Suppressor macrophage treated with lipopolysaccharide for 1 hour (primary cell): Measurements from ENCODE around the gene STN1.

Experiments
- DNase-seq, 3 donors: peaks; one replicate each; pipeline ENCODE4 v3.0.0-alpha.2; 2020 to 2022

STN1 gene

DNA sequence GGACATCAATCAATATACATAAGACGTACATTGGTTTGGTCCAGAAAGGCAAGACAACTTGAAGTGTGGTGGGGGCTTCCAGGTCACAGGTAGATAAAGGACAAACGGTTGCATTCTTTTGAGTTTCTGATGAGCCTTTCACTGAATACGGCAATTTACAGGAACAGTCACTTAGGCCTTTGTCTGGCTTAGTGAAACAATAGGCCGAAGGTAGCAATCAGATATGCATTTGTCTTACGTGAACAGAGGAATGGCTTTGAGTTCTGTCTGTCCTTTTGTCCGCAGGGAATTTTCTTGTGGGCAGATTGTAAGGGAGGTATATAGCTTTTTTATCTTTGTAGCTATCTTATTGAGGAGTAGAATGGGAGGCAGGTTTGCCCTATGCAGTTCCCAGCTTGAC is 10.8 kb upstream of the STN1 start:
- DNase-seq, result no peak

DNA sequence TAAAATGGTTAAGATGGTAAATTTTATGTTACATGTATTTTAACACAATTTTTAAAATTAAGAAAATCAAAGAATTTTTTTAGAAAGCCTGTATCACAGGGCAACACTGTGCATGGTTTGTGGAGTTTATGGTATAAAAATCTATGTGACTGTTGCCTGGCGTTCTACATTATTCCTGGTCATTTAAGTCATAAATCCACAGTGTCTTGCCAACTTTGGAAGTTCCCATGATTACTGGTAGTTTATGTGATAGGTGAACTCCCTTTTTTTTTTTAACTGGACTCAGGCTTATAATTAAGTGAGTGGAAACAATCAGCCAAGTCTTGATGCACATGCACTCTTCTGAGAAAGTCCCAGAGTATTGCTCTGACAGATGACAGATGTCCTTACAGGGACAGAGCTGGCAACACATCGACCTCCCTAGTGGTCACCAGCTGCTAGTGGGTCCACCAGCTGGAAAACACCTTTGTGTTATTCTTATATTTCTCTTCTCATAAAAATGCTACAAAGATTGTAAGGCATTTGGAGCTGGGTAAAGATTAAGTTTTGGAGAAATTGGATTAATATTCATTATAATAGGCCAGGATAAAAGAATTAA is 8.8 kb upstream of the STN1 start:
- DNase-seq, result peak; percentile 19 to 49 (median 32)

DNA sequence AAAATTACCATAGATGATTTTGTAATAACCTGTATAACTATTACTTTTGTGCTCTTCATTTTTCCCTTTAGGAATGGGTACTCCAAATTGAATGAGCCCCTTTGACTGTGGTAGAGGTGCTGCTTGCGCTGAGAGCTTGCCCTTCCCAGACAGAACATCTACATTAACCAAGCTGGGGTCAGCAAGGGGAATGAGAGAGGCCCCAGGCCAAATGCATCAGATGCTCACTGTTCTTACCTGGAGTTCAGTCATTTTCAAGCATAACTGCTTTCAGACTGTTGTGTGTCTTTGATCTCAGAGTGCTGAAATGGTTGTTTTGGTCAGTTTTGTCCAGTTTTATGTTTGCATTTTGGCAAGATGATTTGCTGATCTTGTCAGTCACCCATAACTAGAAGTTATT is 7.6 kb upstream of the STN1 start:
- DNase-seq, result no peak

DNA sequence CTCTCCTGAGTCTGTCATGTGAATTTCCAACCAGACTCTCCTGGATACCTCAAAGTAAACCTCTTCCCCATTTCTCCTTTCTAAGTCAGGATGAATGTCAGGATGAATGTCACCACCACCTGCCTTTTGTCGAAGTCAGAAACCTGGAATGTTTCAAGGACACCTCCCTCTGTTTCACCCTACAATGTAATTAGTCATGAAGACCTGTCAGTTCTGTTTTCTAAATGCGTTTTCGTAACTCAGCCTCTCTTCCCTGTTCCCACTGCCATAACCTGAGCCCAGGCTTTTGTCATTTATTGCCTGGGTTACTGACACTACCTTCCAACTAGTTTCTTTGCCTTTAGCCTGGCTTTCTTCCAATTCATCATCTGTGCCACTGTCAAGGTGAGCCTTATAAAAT is 5.5 kb upstream of the STN1 start:
- no peak for DNase-seq

DNA sequence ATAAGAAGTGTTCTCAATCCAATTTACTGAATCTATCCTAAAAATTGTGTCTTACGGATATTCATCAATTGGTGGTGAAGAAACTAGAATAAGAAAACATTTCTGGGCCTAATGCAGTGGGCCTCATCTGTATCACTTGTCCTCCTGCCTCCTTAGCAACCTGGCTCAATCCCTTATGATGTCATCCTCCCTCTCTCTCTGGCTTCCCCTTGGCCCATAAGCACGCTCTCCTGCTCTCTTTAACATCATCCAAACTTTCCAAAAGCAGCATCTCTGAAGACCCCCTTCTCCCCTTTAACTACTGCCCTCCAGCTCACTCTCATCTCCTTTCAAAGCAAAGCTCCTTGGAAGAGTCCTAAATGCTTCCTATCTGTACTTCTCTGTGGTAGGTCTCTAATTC is 4.7 kb upstream of the STN1 start:
- DNase-seq, result no peak

DNA sequence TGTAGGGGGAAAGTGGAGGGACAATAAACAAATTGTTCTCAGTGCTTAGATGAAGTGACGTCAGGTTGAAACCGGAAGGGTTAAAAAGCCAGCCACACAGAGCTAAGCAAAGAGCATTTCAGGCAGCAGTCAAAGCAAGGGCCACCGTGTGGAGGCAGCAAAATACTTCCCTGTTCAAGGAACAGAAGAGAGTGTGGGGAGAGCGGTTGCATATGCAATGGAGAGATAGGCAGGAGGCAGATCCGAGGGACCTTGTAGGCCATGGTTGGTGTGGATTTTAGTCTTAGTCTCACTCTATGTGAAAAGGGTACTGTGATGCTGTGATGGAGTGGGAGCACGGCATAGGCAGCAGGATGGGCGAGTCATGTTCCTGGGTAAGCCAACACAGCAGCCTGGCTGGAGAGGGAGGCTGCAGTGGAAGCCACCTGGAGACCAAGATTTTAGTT is 3.8 kb upstream of the STN1 start:
- peak; percentile 59 to 64 (median 60) for DNase-seq

DNA sequence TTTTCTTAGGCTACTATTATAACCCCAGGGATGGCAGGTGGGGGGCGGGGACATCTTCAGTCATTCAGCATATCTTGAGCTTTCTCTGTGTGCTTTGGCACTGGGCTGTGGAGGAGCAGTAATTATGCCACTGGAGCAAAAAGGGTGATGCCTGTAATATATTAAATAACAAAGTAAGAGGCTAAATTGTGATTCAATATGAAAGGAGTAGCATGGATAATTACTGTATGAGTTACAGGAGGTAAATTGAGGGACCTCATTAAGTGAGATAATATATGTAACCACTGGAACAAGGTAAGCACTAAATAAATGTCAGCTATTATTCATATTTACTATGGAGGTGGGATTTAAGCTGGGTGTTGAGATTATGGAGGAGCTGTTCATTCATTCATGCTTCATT is 3.3 kb upstream of the STN1 start:
- no peak for DNase-seq

DNA sequence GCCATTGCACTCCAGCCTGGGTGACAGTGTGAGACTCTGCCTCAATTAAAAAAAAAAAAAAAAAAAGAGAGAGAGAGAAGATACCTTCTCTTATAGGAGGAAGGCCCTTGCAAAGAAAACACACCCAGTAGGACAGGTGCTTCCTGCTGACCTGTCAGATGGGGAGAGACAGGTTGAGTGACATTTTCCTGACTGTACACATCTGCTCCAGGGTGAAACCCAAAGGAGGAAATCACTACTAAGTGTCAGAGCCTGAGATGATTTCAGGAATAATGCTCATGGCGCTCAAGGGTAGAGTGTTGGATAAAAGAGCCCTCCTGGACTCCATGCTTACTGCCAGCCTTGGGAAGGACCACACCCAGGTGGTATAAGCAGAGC is 1.7 kb upstream of the STN1 start:
- no peak for DNase-seq

DNA sequence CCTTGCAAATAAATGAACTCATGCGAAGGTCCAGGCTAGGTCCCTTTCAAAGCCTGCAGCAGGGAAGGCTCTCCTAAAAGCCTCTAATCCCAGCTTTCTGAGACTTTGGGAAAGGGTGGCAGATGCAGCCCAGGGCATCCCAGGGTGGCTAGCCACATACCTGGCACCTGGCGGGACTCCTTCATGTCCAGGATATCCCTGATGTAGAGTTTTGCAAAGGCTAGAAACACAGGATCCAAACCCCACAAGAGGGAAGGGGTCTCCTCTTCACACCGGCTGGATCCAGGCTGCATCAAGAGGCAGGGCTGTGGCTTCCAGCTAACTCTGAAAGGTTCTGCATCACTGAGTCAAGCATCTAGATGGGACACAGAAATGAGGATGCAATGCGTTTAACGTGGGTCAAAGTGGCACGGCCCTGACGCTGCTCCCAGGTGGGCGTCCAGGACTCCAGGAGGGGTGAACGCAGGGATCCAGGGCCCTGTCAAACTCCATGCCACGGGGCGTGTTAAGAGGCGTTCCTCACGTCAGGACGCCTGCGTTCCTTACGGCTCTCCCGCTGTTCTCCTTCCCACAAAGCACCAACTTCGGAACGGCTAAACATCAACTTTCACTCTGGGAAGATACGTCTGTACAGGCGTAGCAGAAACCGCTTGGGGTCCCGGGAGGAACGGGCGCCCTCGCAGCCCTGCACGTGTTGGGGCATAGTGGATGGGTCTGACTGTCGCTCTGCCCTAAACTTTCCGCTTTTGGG is 507 bp downstream of the STN1 start:
- peak; percentile 35 to 56 (median 37) for DNase-seq

DNA sequence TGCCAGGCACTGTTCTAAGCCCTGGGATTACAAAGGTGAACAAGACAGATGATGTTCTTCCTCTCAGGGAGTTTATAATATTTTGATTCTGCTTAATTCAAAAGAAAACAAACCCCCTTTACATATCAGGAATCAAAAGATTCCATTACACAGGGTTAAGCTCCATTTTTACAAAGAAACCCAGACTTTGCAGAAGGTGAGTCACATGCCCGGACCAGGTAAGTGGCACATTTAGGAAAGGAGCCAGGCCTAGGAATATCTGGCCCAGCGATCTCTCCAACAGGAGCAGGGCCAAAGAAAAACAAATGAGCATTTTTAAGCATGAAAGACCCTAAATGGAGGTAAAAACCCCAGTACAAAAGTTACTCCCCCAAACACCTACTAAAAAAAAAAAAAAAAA is 1.1 kb downstream of the STN1 start:
- no peak for DNase-seq

DNA sequence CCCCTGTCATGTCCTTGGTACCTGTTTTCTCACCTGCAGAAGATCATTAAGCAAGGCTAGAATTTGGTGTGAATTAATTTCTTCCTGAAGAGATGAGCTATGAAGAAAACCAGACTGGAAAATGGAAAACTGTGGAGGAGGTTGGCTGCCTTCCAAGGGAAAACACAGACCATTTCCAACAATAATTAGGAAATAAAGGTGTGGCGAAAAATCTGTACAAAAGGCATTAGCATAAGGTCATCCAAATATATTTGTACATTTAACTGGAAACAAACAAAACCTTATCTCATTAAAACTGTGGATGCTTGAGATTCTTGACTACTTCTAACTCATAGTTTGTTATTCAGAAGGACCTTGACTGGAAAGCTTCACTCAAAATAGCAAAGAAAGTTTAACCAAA is 1.7 kb downstream of the STN1 start:
- no peak for DNase-seq

DNA sequence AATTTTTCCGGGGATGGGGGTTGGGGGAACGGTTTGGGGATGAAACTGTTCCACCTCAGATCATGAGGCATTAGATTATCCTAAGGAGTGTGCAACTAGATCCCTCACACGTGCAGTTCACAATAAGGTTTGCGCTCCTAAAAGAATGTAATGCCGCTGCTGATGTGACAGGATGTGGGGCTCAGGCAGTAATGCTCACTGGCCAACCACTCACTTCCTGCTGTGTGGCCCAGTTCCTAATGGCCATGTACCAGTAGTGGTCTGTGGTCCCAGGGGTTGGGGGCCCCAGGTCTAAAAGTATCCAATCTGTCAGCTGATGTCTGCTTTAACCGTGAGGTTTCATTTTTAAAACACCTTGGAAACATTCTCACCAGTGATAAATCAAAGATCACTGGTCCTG is 2.2 kb downstream of the STN1 start:
- peak in 1 of 3 donors; percentile 27 for DNase-seq

DNA sequence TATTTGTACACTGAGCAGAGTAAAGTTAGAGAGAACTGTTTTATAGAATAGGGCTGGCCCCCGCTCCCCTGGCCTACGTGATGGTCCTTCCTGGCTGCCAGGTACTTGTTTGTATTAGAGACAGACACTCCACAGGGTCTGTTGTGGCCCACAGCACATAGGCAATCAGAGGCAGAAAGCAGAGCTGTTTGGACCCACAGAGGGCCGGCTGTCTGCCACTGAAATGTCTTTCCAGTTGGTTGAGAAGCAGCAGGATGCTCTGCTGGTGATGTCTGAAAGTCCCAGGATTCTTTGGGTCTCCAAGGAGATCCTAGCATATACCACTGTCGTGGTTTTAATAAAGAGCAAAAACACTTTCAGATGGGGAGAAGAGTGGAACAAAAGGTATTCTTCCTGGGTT is 5.2 kb downstream of the STN1 start:
- DNase-seq, result no peak

DNA sequence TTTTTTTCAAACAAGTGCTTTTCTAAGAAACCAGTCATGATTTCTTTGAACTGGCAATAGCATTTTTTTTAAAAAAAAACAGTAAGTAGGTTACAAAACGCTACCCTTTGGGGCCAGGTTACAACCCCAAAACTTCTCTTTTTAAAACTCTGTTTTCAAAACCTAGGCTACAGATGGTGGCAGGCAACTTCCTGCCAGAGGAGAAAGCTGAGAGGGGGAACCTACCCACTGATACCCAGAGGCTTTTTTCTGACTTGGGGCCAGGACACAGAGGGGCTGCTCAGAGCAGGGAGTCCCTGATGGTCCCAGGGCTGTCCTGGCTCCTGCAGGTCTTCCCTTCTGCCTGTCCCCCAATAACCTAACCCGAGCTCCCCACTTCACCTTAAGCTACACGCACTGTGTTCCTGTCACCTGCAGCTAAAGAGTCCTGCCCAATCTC is 6.9 kb downstream of the STN1 start:
- DNase-seq, result peak in 1 of 3 donors; percentile 41

DNA sequence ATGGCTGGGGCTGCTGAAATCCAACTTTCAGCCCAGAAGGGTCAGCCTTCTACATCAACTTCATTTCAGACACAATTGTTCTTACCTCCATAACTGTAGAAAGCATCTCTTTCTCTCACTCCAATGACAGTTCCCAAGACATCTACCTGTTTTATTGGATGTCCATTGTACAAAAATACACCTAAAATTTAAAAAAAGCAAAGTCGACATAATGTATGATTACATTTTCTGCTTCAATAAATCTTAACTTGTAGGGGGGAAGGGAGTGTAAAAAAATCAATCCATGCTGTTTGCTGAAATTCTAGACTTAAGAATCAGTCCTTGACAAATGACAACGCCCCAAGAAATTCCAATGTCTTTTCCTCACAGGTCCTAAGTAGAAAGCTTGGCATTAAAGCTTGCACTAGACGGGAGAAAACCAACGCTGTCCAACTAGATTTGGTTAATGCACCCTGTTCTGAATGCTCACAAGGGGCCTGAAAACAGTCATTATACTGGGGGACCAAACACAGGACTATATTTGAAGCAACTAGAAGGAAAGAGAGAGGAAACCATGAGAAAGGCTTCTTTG is 7.5 kb downstream of the STN1 start:
- DNase-seq, result no peak

DNA sequence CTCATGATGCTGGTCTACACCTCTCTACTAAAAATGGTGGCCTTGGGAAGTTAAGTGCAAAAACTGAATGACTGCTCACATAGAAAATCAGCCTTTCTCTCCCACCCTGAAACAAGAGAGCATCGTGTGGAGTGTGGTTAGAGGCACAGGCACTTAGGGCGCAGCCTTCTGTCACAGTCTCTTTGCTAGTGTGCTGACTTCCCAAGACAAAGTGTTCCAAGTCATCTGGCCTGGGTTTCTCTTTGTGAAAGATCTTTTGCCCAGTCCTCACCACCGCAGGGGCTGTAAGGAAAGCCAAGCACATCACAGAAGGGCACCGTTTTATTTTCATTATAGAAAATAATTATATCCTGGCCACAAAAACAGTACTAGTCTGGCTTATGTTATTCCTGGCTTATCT is 12.5 kb downstream of the STN1 start:
- no peak for DNase-seq

DNA sequence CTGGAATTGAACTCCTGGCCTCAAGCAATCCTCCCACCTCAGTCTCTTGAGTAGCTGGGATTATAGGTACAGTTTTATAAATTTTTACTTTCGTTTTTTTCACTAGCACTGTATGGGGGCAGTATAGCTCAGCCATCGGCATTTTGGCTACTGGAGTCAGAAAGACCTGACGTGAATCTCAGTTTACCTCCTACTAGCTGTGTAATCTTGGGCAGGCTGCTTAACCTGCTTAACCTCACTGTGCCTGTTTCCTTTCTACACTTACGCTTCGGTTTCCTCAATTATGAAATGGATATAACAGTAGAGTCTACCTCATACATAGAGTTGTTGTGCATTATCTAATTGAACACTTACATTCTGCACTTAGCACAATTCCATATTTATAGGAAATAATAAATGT is 16.7 kb downstream of the STN1 start:
- no peak for DNase-seq

DNA sequence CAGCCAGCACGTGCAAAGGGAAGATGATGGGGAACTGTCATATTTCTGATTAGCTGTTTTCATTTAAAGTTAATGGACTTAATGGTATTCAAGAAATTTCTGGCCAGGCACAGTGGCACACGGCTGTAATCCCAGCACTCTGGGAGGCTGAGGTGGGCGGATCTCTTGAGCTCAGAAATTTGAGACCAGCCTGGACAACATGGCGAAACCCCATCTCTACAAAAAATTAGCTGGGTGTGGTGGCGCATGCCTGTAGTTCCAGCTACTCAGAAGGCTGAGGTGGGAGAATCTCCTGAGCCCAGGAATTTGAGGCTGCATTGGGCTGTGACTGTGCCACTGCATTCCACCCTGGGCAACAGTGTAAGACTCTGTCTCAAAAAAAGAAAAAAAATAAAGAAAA is 18.7 kb downstream of the STN1 start:
- no peak for DNase-seq

DNA sequence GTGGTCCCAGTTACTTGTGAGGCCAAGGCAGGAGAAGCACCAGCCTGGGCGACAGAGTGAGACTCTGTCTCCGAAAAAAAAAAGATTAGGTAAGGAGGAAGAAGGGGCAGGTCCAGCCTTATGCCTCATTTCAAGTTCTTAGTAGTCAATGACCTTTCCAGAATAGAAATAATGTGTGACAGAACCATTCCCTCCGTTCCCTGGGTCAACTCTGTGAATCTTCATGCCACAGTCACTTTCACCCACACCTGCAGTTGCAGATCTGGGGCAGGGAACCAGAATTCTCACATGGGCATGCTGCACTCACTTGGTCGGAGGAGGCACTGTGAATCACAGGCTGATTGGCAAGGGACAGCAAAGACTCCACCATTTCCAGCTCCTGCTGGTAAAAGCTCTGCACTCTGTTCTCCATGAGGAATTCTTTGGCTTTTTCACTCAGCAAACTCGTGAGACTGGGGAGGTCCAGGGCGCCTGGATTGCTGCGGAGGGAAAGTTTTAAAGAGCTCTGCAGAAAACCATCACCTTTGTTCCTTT is 20.7 kb downstream of the STN1 start:
- DNase-seq, result no peak

DNA sequence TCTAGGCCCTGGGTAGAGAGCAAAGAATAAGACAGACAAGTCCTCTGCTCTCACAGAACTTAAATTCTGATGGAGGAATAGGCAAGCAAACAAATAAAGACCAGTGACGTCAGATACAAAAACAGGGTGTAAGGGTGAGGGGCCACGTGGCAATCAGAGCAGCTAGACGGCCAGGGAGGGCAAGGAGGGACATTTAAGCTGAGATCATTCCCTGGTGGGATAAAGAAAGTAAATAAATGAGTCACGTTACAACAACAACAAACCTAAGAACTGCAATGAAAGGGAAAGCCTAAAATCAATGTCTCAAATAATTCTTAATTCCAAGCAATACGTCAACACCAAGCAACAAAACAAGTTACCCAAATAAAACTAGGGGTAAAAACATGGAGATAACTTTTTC is 21.8 kb downstream of the STN1 start:
- no peak for DNase-seq

DNA sequence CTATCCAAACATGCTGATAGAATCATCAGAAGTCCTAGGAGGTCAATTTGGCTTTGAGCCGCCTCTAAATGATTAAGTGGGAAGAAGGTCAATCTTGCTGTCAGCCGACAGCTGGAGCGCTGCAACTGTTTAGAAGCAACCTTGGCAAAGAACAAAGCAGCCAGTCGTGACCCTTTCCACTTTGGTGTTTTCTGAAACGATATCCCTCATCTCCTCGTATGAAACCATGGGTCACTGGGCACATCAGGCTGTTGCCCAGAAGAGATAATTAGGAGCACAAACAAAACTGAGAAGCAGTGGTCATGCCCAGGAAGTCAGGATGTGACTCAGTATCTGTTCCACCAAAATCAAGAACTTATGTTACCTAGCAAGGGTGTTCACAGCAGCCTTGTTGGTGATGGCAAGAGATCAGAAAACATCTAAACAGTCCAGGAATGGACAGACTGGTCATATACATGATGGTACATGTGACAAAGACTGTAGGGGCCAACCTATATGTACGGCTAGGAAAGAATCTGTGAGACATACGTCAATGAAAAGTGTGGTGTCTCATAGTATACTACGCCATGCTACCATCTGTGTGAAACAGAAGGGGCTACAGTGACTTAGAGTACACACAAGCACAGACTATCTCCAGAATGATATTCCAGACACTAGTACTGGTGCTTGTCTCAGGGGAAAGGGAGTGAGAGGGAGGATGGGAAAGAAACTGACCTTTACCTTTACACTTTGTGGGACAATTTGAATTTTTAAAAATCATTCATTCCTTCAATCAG is 22.4 kb downstream of the STN1 start:
- DNase-seq, result no peak

DNA sequence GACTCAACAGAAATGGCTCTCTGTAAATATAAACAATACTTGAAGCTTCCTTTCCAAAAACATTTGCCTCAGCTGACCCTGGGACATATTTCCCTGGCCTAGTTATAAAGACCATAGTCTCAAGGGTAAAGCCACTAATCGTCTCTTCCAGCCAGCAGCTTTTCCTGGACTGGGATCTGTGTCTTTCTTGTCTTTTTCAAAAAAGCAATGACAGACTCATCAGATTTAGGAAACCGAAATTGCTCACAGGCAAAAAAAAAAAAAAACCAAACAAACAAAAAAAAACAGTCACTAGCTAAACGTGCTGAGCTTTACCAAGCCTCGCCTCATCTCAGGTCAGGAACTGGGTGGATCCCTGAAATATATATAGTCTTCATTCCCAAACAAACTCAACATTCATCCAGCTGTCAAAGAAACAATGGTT is 23.5 kb downstream of the STN1 start:
- DNase-seq, result peak in 1 of 3 donors; percentile 31

DNA sequence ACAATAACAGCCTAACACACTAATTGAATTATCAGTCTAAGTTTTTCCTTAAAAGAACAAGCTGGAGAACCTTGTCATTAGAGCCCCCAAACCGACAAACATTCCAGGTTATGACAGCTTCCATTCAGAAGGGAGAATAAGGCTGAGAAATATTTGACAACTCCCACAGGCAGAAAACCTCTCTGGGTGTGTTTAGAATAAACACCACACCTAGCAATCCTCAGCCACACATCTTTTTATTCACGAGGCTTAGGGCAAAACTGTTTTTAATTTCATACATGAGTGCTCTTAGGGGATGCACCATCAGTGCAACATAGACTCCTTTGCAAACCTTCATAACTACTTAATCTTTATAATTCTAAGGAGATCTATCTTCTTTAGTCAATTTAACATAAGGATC is 24.2 kb downstream of the STN1 start:
- no peak for DNase-seq
